ENCODE measurements around the gene TECPR1. TPM values are rescaled to one million over a fixed set of nuclear protein-coding genes. Genes with fewer than 3 reads are reported as not detected.

Gene TECPR1
- total RNA-seq, 1 experiment from 2014 or later: 26.4 TPM

GRCh38 chr7:98168181-98168903 lies 83.7 kb downstream of the TECPR1 start:
- no peak overlapping the region for H3K4me3 Mint-ChIP-seq (ENCODE audit: unreplicated experiment)
- Histone ChIP-seq H3K4me1 (0 out of 2 replicates have a peak, but pooled peaks cover 3% of the 10 kb centered on the region), H3K9me3 (no peaks in the 10 kb centered on the region), H3K4me3 (ENCODE audit: low read depth, low read length) (no peak overlapping the region), H3K36me3 (ENCODE audit: control insufficient read depth, insufficient read depth, low read length) (no peaks in the 10 kb centered on the region), H3K27me3 (replicated peaks; ENCODE audit: control insufficient read depth, insufficient read depth, low read length) (no peaks in the 10 kb centered on the region)
- H3K27ac Mint-ChIP-seq (ENCODE audit: unreplicated experiment): no peak overlapping the region
- ChIA-PET CTCF (interaction anchor here (0.5 to 5.5 kb wide), 10 partner anchors 23 to 154 kb away, joined by 3 to 79 read pairs (median 3); no protein-coding TSS in a partner anchor), POLR2A (no interaction called here)
- no TSS peak for BruUV-seq (replicated peaks)
- intact Hi-C loops (cut with micrococcal nuclease; ENCODE audit: unreplicated experiment): loop anchor here (1.0 to 5.0 kb wide), 3 partner anchors 62 to 296 kb away; partner anchors contain the start of genes ASNS and LMTK2
- H3K9me3 Mint-ChIP-seq (ENCODE audit: unreplicated experiment): no peaks in the 10 kb centered on the region
- peaks cover 14% of the 10 kb centered on the region for H3K36me3 Mint-ChIP-seq (ENCODE audit: insufficient read depth, unreplicated experiment)
- peak; percentile 83 to 84 for DNase-seq
- H3K27me3 Mint-ChIP-seq (ENCODE audit: insufficient read depth, unreplicated experiment): no peaks in the 10 kb centered on the region
- peaks cover 6% of the 10 kb centered on the region for H3K4me1 Mint-ChIP-seq (ENCODE audit: low read depth, unreplicated experiment)
- TF ChIP-seq CTCF (IDR thresholded peaks at IDR 0.05; ENCODE audit: insufficient read depth in 1 of 2, low read depth in 1 of 2, low read length in 1 of 2, severe bottlenecking in 1 of 2, unreplicated experiment in 1 of 2): peak; percentile 86 to 93

DNA sequence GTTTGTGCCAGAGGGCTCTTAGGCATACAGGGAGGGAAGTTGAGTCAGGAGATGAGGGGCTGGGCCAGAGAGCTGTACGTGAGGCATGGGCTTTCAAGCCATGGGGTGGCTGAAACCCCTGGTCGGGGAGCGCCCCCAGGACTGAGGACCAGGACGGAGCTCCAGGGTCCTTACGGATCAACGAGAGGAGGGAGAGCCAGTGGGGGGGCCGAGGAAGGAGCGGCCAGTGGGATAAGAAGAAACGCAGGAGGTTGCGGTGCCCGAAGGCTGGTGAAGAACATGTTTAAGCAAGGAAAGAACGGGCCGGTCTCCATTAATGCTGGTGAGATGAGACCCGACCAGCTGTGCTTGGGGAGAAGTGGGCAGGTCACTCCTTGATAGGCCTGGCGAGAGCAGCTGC lies 84.4 kb downstream of the TECPR1 start:
- BruUV-seq (replicated peaks): no TSS peak
- Mint-ChIP-seq H3K4me3 (ENCODE audit: unreplicated experiment) (no peak overlapping the region), H3K4me1 (ENCODE audit: low read depth, unreplicated experiment) (peaks cover 6% of the 10 kb centered on the region), H3K36me3 (ENCODE audit: insufficient read depth, unreplicated experiment) (peaks cover 14% of the 10 kb centered on the region), H3K27me3 (ENCODE audit: insufficient read depth, unreplicated experiment) (no peaks in the 10 kb centered on the region), H3K27ac (ENCODE audit: unreplicated experiment) (peak overlapping the region; percentile 33), H3K9me3 (ENCODE audit: unreplicated experiment) (no peaks in the 10 kb centered on the region)
- no peak for DNase-seq
- ChIA-PET CTCF (interaction anchor here (1.4 to 5.5 kb wide), 3 partner anchors 23 to 145 kb away, joined by 3 to 79 read pairs (median 3); no protein-coding TSS in a partner anchor), POLR2A (no interaction called here)
- Histone ChIP-seq H3K4me1 (no peaks in the 10 kb centered on the region), H3K27me3 (replicated peaks; ENCODE audit: control insufficient read depth, insufficient read depth, low read length) (no peaks in the 10 kb centered on the region), H3K9me3 (no peaks in the 10 kb centered on the region), H3K4me3 (ENCODE audit: low read depth, low read length) (no peak overlapping the region), H3K36me3 (ENCODE audit: control insufficient read depth, insufficient read depth, low read length) (no peaks in the 10 kb centered on the region)
- intact Hi-C loops (cut with micrococcal nuclease; ENCODE audit: unreplicated experiment): loop anchor here (1.0 to 5.0 kb wide), 3 partner anchors 61 to 295 kb away; partner anchors contain the start of genes ASNS and LMTK2
- no peak for TF ChIP-seq CTCF (IDR thresholded peaks at IDR 0.05; ENCODE audit: insufficient read depth in 1 of 2, low read depth in 1 of 2, low read length in 1 of 2, severe bottlenecking in 1 of 2, unreplicated experiment in 1 of 2)

DNA sequence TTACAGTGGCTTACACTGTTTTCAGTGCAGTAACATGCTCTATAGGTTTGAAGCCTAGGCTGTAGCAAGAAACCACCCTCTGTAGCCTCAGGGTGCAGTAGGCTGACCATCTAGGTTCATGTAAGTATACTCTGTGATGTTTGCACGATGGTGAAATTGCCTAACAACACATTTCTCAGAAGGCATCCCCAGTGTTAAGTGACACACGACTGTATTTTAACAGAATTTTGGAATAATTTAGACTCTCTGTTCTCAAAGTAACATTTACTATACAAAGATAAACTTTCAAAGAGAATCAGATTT lies 85.4 kb downstream of the TECPR1 start:
- Histone ChIP-seq H3K4me3 (ENCODE audit: low read depth, low read length) (no peak overlapping the region), H3K4me1 (no peaks in the 10 kb centered on the region), H3K9me3 (no peaks in the 10 kb centered on the region), H3K27me3 (replicated peaks; ENCODE audit: control insufficient read depth, insufficient read depth, low read length) (no peaks in the 10 kb centered on the region), H3K36me3 (ENCODE audit: control insufficient read depth, insufficient read depth, low read length) (no peaks in the 10 kb centered on the region)
- intact Hi-C loops (cut with micrococcal nuclease; ENCODE audit: unreplicated experiment): loop anchor here (5.0 kb wide), 1 partner anchor 294 kb away; the partner anchor contains the start of gene ASNS
- H3K27me3 Mint-ChIP-seq (ENCODE audit: insufficient read depth, unreplicated experiment): no peaks in the 10 kb centered on the region
- no peak for TF ChIP-seq CTCF (IDR thresholded peaks at IDR 0.05; ENCODE audit: insufficient read depth in 1 of 2, low read depth in 1 of 2, low read length in 1 of 2, severe bottlenecking in 1 of 2, unreplicated experiment in 1 of 2)
- H3K9me3 Mint-ChIP-seq (ENCODE audit: unreplicated experiment): no peaks in the 10 kb centered on the region
- no TSS peak for BruUV-seq (replicated peaks)
- H3K4me3 Mint-ChIP-seq (ENCODE audit: unreplicated experiment): no peak overlapping the region
- no peak overlapping the region for H3K27ac Mint-ChIP-seq (ENCODE audit: unreplicated experiment)
- DNase-seq: no peak
- ChIA-PET CTCF (interaction anchor here (1.0 to 5.5 kb wide), 5 partner anchors 22 to 144 kb away, joined by 3 to 79 read pairs (median 8); partner anchors contain the start of gene LMTK2), POLR2A (no interaction called here)
- H3K36me3 Mint-ChIP-seq (ENCODE audit: insufficient read depth, unreplicated experiment): peaks cover 10% of the 10 kb centered on the region
- H3K4me1 Mint-ChIP-seq (ENCODE audit: low read depth, unreplicated experiment): peaks cover 6% of the 10 kb centered on the region
